ENCODE results near the gene SMIM17.

DNA sequence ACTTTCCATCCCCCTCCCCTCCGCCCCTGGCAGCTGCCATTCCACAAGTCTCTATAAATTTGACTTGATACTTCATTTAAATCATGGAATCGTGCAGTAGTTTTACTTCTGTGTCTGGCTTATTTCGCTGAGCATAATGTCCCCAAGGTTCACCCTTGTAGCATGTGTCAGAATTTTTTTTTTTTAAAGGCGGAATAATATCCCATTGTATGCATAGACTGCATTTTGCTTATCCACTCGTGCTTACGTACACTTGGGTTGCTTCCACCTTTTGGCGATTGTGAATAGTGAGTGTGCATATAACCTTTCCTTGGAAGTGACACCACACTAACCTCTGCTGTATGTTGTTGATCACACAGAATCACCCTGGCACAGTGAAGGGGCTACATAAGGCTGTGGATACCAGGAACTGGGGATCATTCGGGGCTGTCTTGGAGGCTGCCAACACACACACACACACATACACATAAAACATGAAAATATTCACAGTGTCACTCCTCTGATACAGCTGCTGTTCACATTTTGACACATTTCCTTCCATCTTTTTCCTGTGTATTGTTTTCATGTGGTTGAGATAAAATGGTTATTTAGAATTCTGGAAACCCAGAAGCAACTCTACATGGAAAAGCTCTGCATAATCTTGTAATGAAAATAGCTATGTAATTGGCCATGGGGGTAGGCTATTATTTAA is 34.5 kb upstream of the SMIM17 start:
- TF ChIP-seq POLR2A (IDR thresholded peaks at IDR 0.05) (no peak), CTCF (IDR thresholded peaks at IDR 0.05 in 4 of 5, conservative IDR thresholded peaks at IDR 0.05 in 1 of 5) (no peak)

All from gastrocnemius medialis (tissue), 4 donors.